Chondrocyte (in vitro differentiated cells): ENCODE measurements around the gene EEF2K. TPM values are rescaled to one million over a fixed set of nuclear protein-coding genes. Genes with fewer than 3 reads are reported as not detected.
"Not testable (repeated sequence)": the region's sequence is repeated elsewhere in the genome, so short reads cannot be mapped to it uniquely, and the experiment has no call there.

Experiments
- DNase-seq: peaks from one replicate; pipeline ENCODE4 v3.0.0; 2021; ENCODE audit warnings: mixed read lengths, low spot score
- H3K27ac Mint-ChIP-seq: one replicate; pipeline ENCODE4 v1.8.0; 2021; ENCODE audit warnings: mild to moderate bottlenecking, moderate library complexity, mixed read lengths; ENCODE audit not compliant: unreplicated experiment
- H3K27me3 Mint-ChIP-seq: 2 replicates; pipeline ENCODE4 v1.8.0; 2021; ENCODE audit warnings: low read depth, mixed read lengths
- H3K36me3 Mint-ChIP-seq: 2 replicates; pipeline ENCODE4 v1.8.0; 2021; ENCODE audit warnings: low read depth, mixed read lengths
- H3K4me1 Mint-ChIP-seq: 2 replicates; pipeline ENCODE4 v1.8.0; 2021; ENCODE audit warnings: low read depth, mild to moderate bottlenecking, mixed read lengths
- H3K4me3 Mint-ChIP-seq: one replicate; pipeline ENCODE4 v1.8.0; 2021; ENCODE audit warnings: mild to moderate bottlenecking, moderate library complexity, mixed read lengths; ENCODE audit not compliant: unreplicated experiment
- H3K9me3 Mint-ChIP-seq: 2 replicates; pipeline ENCODE4 v1.8.0; 2021; ENCODE audit warnings: low read depth, mixed read lengths
- CTCF ChIP-seq: fragments of 200-600 bp; sonication (generic); IDR thresholded peaks from 2 replicates; pipeline ENCODE4 v1.5.0; 2021; ENCODE audit warnings: antibody characterized with exemption, mild to moderate bottlenecking, moderate library complexity
- total RNA-seq: library from RNA; stranded (reverse); gene quantifications from 3 replicates; pipeline ENCODE4 v1.2.1, GENCODE V29; 2021

EEF2K gene
- total RNA-seq, 1 donor from 2014 or later = 32.6 TPM

- no peak overlapping the region for H3K4me3 Mint-ChIP-seq
- no peak for DNase-seq
- peak; percentile 80 for TF ChIP-seq CTCF
- no peaks in the 10 kb centered on the region for H3K27me3 Mint-ChIP-seq
- peaks cover 28% of the 10 kb centered on the region for H3K4me1 Mint-ChIP-seq
- H3K9me3 Mint-ChIP-seq = no peaks in the 10 kb centered on the region
- H3K27ac Mint-ChIP-seq = peak overlapping the region; percentile 18
- H3K36me3 Mint-ChIP-seq = peaks cover 14% of the 10 kb centered on the region
Measured at GRCh38 chr16:22300427-22301071, 94.5 kb downstream of the EEF2K start.

DNA sequence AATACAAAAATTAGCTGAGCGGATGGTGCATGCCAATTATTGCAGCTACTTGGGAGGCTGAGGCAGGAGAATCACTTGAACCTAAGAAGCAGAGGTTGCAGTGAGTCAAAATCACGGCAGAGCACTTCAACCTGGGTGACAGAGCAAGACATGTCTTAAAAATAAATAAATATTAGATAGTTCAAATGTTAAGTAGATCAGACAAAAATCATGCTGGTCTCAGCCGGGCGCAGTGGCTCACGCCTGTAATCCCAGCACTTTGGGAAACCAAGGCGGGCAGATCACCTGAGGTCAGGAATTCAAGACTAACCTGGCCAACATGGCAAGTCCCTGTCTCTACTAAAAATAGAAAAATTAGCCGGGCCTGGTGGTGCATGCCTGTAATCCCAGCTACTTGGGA is 95.3 kb downstream of the EEF2K start:
- Mint-ChIP-seq H3K36me3 (peaks cover 14% of the 10 kb centered on the region), H3K4me1 (peaks cover 23% of the 10 kb centered on the region)
- H3K27ac Mint-ChIP-seq, H3K9me3 Mint-ChIP-seq, H3K27me3 Mint-ChIP-seq, DNase-seq, H3K4me3 Mint-ChIP-seq: not testable (repeated sequence)

DNA sequence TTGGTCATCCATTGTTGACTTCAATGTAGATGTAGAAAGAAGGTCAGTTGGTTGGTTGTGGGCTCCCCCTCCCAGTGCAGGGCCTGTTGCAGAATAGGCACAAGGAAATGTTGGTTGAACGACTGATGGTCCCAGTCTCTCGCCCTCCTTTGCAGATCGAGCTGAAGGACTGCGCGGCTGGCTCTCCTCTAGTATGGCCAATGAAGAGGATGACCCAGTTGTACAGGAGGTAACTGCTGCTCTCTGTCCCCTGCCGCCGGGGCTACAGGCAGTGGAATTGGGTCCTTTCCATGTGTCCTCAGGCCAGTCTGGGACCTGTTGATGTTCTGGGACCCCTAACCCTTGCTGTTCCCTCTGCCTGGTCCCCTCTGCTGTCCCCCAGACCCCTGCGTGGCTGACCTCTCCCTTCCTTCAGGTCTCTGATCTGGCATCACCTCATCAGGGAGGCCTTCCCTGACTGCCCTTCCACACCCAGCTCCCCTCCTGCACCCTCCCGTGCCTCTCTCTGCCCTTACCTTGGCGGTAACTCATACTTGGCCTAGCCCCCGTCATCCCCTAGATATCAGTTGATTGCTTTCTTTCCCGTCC is 96.8 kb downstream of the EEF2K start:
- H3K4me1 Mint-ChIP-seq = peaks cover 23% of the 10 kb centered on the region
- no peaks in the 10 kb centered on the region for H3K9me3 Mint-ChIP-seq
- TF ChIP-seq CTCF = no peak
- peaks cover 14% of the 10 kb centered on the region for H3K36me3 Mint-ChIP-seq
- H3K4me3 Mint-ChIP-seq = no peak overlapping the region
- peak overlapping the region; percentile 25 for H3K27ac Mint-ChIP-seq
- no peak for DNase-seq
- no peaks in the 10 kb centered on the region for H3K27me3 Mint-ChIP-seq

GRCh38 chr16:22304411-22304810 is 98.3 kb downstream of the EEF2K start:
- Mint-ChIP-seq H3K27me3 (no peaks in the 10 kb centered on the region), H3K27ac (no peak overlapping the region), H3K36me3 (peaks cover 18% of the 10 kb centered on the region), H3K4me3 (no peak overlapping the region), H3K4me1 (peaks cover 11% of the 10 kb centered on the region), H3K9me3 (no peaks in the 10 kb centered on the region)
- no peak for DNase-seq
- no peak for TF ChIP-seq CTCF

DNA sequence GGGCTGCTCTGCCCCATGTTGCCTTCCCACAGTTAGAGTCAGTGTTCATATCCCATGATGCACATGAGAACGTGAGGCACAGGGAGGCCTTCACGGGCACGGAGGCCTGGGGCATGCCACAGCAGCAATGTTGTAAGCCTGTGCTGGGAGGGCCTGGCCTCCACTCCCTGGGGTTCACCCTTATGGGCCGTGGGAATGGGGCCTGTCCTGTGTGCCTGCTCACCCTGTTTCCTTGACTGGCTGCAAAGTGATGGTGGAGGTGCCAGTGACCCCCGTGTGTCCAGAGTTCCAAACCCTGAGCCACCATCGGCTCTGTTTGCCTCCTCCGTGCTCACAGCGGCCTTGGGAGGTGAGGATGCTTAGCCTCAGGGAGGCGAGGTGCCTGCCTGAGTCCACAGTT is 100.7 kb downstream of the EEF2K start:
- Mint-ChIP-seq H3K9me3 (no peaks in the 10 kb centered on the region), H3K36me3 (peaks cover 19% of the 10 kb centered on the region), H3K27ac (no peak overlapping the region), H3K4me1 (no peaks in the 10 kb centered on the region), H3K4me3 (no peak overlapping the region), H3K27me3 (no peaks in the 10 kb centered on the region)
- no peak for DNase-seq
- no peak for TF ChIP-seq CTCF

- H3K27ac Mint-ChIP-seq = no peak overlapping the region
- H3K36me3 Mint-ChIP-seq = peaks cover 19% of the 10 kb centered on the region
- no peak overlapping the region for H3K4me3 Mint-ChIP-seq
- no peaks in the 10 kb centered on the region for H3K27me3 Mint-ChIP-seq
- no peak for DNase-seq
- no peaks in the 10 kb centered on the region for H3K9me3 Mint-ChIP-seq
- no peak for TF ChIP-seq CTCF
- H3K4me1 Mint-ChIP-seq = no peaks in the 10 kb centered on the region
Measured at GRCh38 chr16:22307838-22308237, 101.8 kb downstream of the EEF2K start.
